ENCODE results near the gene ALDH5A1.
"Not testable (repeated sequence)": the region's sequence is repeated elsewhere in the genome, so short reads cannot be mapped to it uniquely, and the experiment has no call there.

ALDH5A1 gene

DNA sequence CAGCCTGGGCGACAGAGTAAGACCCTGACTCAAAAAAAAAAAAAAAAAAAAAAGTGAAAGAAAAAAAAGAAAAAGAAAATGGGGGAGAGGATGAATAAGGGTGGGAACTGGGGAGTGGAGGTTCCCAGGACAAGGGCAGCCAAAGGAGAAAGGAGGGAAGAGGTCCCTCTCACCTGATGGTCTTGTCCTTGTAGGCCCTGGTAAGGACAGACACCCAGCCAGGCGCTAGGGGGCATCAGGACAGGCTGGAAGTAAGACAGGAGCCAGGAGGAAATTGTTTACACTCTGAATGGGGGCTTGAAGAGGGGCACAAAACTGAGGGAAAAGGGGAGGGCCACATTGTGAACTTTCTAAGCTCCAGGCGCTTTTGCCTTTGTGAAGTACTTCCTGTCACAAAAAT is 2.3 kb upstream of the ALDH5A1 start:
- Histone ChIP-seq H2AFZ (ENCODE audit: low read depth, low read length) (no peak overlapping the region), H3K36me3 (ENCODE audit: insufficient read depth, low read length) (peaks cover under 1% of the 10 kb centered on the region), H3K27me3 (ENCODE audit: insufficient read depth, low read length) (no peaks in the 10 kb centered on the region), H3K4me3 (ENCODE audit: low read length) (no peak overlapping the region), H3K9me3 (ENCODE audit: low read length) (no peaks in the 10 kb centered on the region), H3K4me1 (ENCODE audit: insufficient read depth, low read length) (peaks cover 6% of the 10 kb centered on the region)

GRCh38 chr6:24493945-24494820 is 586 bp upstream of the ALDH5A1 start:
- Histone ChIP-seq H3K9me3 (ENCODE audit: low read length) (no peaks in the 10 kb centered on the region), H3K4me3 (ENCODE audit: low read length) (peak overlapping the region; percentile 74), H3K4me1 (ENCODE audit: insufficient read depth, low read length) (peaks cover 6% of the 10 kb centered on the region), H2AFZ (ENCODE audit: low read depth, low read length) (peak overlapping the region; percentile 83), H3K36me3 (ENCODE audit: insufficient read depth, low read length) (peaks cover 3% of the 10 kb centered on the region), H3K27me3 (ENCODE audit: insufficient read depth, low read length) (no peaks in the 10 kb centered on the region)

DNA sequence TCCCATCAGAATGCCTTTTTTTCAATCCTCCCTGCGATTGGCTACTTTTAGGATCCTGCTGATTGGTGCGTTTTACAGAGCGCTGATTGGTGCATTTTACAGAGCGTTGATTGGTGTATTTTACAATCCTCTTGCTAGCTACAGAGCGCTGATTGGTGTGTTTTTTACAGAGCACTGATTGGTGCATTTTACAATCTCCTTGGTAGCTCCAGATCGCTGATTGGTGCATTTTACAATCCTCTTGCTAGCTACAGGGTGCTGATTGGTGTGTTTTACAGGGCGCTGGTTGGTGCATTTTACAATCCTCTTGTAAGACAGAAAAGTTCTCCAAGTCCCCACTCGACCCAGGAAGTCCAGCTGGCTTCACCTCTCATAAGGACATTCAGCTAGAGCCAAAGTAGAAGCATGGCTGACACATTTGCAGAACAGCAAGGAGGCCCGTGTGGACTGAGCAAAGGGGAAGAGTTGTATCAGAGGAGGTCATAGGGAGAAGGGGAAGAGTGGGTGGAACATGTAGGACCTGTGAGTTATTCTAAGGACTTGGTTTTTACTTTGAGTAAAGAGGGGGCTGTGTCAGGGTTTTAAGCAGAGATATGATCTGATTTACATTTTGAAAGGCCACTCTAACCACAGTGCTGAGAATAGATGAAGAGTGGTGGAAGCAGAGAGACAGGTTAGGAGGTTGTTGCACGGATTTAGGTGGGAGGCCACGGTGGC is 2.6 kb downstream of the ALDH5A1 start:
- Histone ChIP-seq H3K36me3 (ENCODE audit: insufficient read depth, low read length) (peaks cover 3% of the 10 kb centered on the region), H3K4me1 (ENCODE audit: insufficient read depth, low read length) (peaks cover 6% of the 10 kb centered on the region), H2AFZ (ENCODE audit: low read depth, low read length) (no peak overlapping the region), H3K4me3 (ENCODE audit: low read length) (no peak overlapping the region), H3K27me3 (ENCODE audit: insufficient read depth, low read length) (no peaks in the 10 kb centered on the region), H3K9me3 (ENCODE audit: low read length) (no peaks in the 10 kb centered on the region)

DNA sequence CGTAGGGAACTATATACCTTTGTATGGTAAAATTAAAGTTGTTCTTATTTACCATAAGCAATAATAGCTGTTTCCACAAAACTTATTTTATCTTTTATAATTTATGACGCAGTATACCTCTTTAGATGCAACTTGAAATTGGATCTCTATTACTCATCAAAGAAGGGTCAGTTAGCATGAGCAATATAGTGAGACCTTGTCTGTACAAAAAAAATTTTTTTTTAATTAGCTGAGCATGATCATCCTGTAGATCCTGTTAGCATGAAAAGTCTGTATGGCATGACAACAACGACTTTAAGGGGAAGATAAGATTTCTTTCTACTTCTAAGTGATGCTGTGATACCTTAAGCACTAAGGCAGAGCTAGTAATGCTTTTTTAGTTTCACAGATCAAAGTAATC is 5.9 kb downstream of the ALDH5A1 start:
- H3K27me3 ChIP-seq (ENCODE audit: insufficient read depth, low read length): no peaks in the 10 kb centered on the region
- H3K4me1 ChIP-seq (ENCODE audit: insufficient read depth, low read length): peaks cover under 1% of the 10 kb centered on the region
- no peaks in the 10 kb centered on the region for H3K9me3 ChIP-seq (ENCODE audit: low read length)
- H2AFZ ChIP-seq (ENCODE audit: low read depth, low read length): no peak overlapping the region
- peaks cover 6% of the 10 kb centered on the region for H3K36me3 ChIP-seq (ENCODE audit: insufficient read depth, low read length)
- no peak overlapping the region for H3K4me3 ChIP-seq (ENCODE audit: low read length)

DNA sequence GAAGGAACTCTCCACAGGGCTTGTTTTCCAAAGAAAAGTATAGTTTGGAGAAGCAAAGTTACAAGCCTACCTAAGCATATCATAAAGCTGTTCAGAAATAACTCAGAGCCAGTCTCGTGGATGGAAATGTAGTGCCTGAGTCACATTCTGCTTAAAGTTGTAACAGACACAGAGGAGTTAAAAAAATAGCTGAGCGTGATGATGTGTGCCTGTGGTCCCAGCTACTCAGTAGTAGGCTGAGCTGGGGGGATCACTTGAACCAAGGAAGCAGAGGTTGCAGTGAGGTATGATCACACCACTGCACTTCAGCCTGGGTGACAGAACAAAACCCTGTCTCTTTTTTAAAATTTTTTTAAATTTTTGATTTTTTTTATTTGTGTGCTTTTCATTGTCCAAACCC is 6.6 kb downstream of the ALDH5A1 start:
- H3K9me3 ChIP-seq (ENCODE audit: low read length): no peaks in the 10 kb centered on the region
- no peak overlapping the region for H2AFZ ChIP-seq (ENCODE audit: low read depth, low read length)
- no peaks in the 10 kb centered on the region for H3K4me1 ChIP-seq (ENCODE audit: insufficient read depth, low read length)

GRCh38 chr6:24501914-24502313 is 7.1 kb downstream of the ALDH5A1 start:
- Histone ChIP-seq H3K36me3 (ENCODE audit: insufficient read depth, low read length) (peaks cover 6% of the 10 kb centered on the region), H2AFZ (ENCODE audit: low read depth, low read length) (no peak overlapping the region), H3K4me1 (ENCODE audit: insufficient read depth, low read length) (no peaks in the 10 kb centered on the region), H3K9me3 (ENCODE audit: low read length) (peaks cover 1% of the 10 kb centered on the region), H3K4me3 (ENCODE audit: low read length) (no peak overlapping the region), H3K27me3 (ENCODE audit: insufficient read depth, low read length) (no peaks in the 10 kb centered on the region)

More for the DNA sequence above, 6.6 kb downstream of the ALDH5A1 start:
- Histone ChIP-seq H3K27me3 (ENCODE audit: insufficient read depth, low read length) (no peaks in the 10 kb centered on the region), H3K4me3 (ENCODE audit: low read length) (no peak overlapping the region), H3K36me3 (ENCODE audit: insufficient read depth, low read length) (peaks cover 6% of the 10 kb centered on the region)

- Histone ChIP-seq H3K9me3 (ENCODE audit: low read length) (peaks cover 4% of the 10 kb centered on the region), H3K4me1 (ENCODE audit: insufficient read depth, low read length) (no peaks in the 10 kb centered on the region), H2AFZ (ENCODE audit: low read depth, low read length) (no peak overlapping the region), H3K27me3 (ENCODE audit: insufficient read depth, low read length) (no peaks in the 10 kb centered on the region), H3K36me3 (ENCODE audit: insufficient read depth, low read length) (peaks cover 2% of the 10 kb centered on the region), H3K4me3 (ENCODE audit: low read length) (no peak overlapping the region)
These were observed 9.5 kb downstream of the ALDH5A1 start for GRCh38 chr6:24504287-24504648.

DNA sequence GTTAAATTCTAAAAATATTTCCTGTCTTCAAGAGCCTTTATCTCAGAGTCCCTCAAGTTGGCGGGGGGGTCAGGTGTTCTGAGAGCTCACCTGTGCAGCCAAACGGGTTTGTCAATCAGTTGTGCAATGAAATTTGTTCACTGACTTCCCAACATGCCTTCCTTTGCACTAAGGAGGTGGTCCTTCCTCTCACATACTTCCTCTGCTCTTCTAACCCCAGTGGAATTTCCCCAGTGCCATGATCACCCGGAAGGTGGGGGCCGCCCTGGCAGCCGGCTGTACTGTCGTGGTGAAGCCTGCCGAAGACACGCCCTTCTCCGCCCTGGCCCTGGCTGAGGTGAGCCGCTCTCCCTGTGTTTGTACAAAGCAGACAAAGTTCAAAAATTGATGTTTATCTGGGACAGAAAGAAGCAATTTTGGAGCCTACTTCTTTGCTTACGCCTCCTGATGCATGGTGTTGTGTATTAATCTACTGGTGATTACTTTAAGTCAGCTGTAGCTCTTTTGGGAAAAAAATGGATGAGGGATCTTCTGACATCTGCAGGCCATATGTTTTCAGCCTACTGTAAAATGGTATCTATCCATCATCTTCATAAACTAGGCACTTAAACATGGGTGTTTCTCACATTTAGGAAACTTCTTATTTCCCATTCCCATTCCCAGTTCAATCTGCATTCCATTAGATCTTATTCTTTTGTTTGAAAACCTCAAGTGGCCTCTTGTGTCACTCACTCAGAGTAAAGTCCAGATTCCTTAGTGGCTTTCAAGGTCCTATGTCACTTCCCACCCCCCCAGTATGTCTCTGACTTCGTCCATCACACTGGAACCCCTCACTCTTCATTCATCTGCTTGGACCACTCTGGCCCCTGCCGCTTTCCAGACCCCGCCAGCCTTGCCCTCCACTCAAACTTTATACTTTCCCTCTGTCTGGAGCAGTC is 10.1 kb downstream of the ALDH5A1 start:
- Histone ChIP-seq H3K36me3 (ENCODE audit: insufficient read depth, low read length) (peaks cover 2% of the 10 kb centered on the region), H2AFZ (ENCODE audit: low read depth, low read length) (no peak overlapping the region), H3K9me3 (ENCODE audit: low read length) (peaks cover 4% of the 10 kb centered on the region), H3K27me3 (ENCODE audit: insufficient read depth, low read length) (no peaks in the 10 kb centered on the region), H3K4me3 (ENCODE audit: low read length) (no peak overlapping the region), H3K4me1 (ENCODE audit: insufficient read depth, low read length) (no peaks in the 10 kb centered on the region)

GRCh38 chr6:24506814-24507520 is 12.2 kb downstream of the ALDH5A1 start:
- no peak overlapping the region for H3K4me3 ChIP-seq (ENCODE audit: low read length)
- H3K27me3 ChIP-seq (ENCODE audit: insufficient read depth, low read length): no peaks in the 10 kb centered on the region
- H2AFZ ChIP-seq (ENCODE audit: low read depth, low read length): no peak overlapping the region
- H3K4me1 ChIP-seq (ENCODE audit: insufficient read depth, low read length): no peaks in the 10 kb centered on the region
- H3K9me3 ChIP-seq (ENCODE audit: low read length): peaks cover 4% of the 10 kb centered on the region
- peaks cover 2% of the 10 kb centered on the region for H3K36me3 ChIP-seq (ENCODE audit: insufficient read depth, low read length)

GRCh38 chr6:24511976-24512375 is 17.2 kb downstream of the ALDH5A1 start:
- H3K9me3 ChIP-seq (ENCODE audit: low read length); H3K27me3 ChIP-seq (ENCODE audit: insufficient read depth, low read length); H3K36me3 ChIP-seq (ENCODE audit: insufficient read depth, low read length); H3K4me1 ChIP-seq (ENCODE audit: insufficient read depth, low read length); H3K4me3 ChIP-seq (ENCODE audit: low read length); H2AFZ ChIP-seq (ENCODE audit: low read depth, low read length): not testable (repeated sequence)

DNA sequence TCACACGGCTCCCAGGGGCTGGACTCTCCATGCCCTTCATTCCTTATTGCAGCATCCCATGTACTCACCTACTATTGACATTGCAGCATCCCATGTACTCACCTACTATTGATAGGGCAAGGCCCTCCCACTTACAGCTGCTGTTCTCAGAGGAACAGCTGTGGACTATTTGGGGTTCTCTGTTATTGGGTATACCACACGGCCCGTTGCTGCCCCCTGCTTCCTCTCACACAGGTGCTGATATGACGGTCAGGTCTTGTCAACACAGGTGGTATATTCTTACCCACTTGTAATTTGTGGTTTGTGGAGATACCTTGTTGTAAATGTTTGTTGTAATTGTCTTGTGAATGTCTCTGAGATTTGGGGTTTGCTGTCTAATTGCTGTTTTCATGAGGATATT is 18.8 kb downstream of the ALDH5A1 start:
- H2AFZ ChIP-seq (ENCODE audit: low read depth, low read length): no peak overlapping the region
- peaks cover 3% of the 10 kb centered on the region for H3K36me3 ChIP-seq (ENCODE audit: insufficient read depth, low read length)
- H3K4me1 ChIP-seq (ENCODE audit: insufficient read depth, low read length): no peaks in the 10 kb centered on the region
- H3K27me3 ChIP-seq (ENCODE audit: insufficient read depth, low read length): no peaks in the 10 kb centered on the region
- no peaks in the 10 kb centered on the region for H3K9me3 ChIP-seq (ENCODE audit: low read length)
- H3K4me3 ChIP-seq (ENCODE audit: low read length): no peak overlapping the region

- Histone ChIP-seq H3K27me3 (ENCODE audit: insufficient read depth, low read length) (no peaks in the 10 kb centered on the region), H3K4me1 (ENCODE audit: insufficient read depth, low read length) (peaks cover 8% of the 10 kb centered on the region), H3K36me3 (ENCODE audit: insufficient read depth, low read length) (peaks cover 3% of the 10 kb centered on the region), H3K4me3 (ENCODE audit: low read length) (no peak overlapping the region), H3K9me3 (ENCODE audit: low read length) (no peaks in the 10 kb centered on the region), H2AFZ (ENCODE audit: low read depth, low read length) (no peak overlapping the region)
These were observed 23.1 kb downstream of the ALDH5A1 start for GRCh38 chr6:24517659-24518543.

All from neuron (in vitro differentiated cells).